IPS-18c (cell line): Measurements from ENCODE around the gene BTBD6.

ENCODE experiments used
- H3K4me3 ChIP-seq: 2 replicates; pipeline ENCODE4 v1.7.0; 2013; ENCODE audit warnings: low read depth, mild to moderate bottlenecking, low read length, moderate library complexity; ENCODE audit not compliant: insufficient read depth
- H3K9me3 ChIP-seq: one replicate; pipeline ENCODE4 v1.6.1; 2013; ENCODE audit warnings: mild to moderate bottlenecking, low read length, moderate library complexity; ENCODE audit not compliant: control insufficient read depth, insufficient read depth

Gene BTBD6

DNA sequence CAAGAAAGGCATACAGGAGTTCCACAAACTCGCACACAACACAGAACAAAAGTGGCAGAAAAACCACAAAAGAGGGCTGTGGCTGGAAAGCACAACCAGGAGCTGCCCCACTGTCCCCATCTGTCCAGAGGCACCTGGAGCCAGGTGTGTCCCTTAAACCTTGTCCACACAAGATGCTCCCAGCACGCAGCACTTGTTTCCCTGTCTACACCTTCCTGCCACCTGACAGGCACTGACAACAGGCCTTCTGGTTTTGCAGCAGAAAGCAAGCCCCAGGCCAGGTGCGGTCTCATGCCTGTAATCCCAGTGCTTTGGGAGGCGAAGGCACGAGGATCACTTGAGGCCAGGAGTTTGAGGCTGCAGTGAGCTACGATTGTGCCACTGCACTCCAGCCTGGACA, 3.6 kb downstream of the BTBD6 start:
- Histone ChIP-seq H3K9me3 (no peaks in the 10 kb centered on the region), H3K4me3 (no peak overlapping the region)

DNA sequence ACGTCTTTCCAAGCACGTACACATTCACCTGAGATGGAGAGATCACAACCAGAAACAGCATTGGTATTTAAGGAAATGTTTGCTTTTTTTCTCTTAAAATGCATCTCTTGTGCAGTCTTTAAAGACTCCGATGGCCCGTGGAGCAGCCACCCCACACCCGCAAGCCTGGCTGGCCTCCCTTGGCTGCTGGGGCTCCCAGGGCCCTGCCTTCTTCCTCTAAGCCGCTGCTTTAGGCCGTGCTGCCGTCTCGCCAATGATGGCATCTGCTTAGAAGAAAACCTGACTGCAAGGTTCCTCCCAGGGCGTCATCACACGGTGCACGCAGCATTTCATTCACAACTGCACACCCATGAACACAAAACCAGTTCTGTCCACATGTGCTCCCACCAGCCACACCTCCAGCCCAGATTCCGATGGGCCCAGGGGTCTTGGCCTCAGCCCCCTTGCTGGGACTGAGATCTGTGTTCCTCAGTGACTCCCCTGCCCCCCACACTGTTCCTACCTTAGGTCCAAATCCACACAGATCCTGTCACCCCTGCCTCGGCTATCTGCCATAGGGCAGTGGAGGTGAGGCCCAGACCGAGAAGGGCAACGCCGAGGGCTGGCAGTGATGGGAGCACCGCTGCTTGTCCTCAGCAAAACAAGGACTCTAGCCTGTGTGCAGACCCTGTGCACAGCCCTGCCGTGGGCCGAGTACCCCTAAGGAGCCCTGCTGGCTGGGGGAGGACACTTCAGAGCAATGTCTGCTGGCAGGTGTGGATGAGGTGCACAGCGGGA, 4.4 kb downstream of the BTBD6 start:
- Histone ChIP-seq H3K4me3 (no peak overlapping the region), H3K9me3 (no peaks in the 10 kb centered on the region)

DNA sequence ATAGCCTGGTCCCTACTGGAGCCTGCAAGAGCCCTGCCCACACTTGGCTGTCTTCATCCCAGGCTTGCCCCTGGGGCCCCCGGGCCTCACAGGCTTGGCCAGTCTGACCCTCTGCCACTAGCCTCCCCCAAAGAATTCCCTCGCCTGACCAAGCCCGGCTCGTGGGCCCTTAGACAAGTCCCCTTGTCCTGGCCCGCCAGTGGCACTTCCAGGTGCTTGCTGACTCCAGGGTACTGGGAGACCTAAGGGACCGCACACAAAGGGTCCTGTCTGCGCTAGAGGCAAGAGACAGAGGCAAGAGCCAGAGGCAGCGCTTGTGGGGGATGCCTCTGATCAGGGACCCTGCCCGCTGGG, 5.0 kb downstream of the BTBD6 start:
- no peaks in the 10 kb centered on the region for H3K9me3 ChIP-seq
- H3K4me3 ChIP-seq, result no peak overlapping the region

DNA sequence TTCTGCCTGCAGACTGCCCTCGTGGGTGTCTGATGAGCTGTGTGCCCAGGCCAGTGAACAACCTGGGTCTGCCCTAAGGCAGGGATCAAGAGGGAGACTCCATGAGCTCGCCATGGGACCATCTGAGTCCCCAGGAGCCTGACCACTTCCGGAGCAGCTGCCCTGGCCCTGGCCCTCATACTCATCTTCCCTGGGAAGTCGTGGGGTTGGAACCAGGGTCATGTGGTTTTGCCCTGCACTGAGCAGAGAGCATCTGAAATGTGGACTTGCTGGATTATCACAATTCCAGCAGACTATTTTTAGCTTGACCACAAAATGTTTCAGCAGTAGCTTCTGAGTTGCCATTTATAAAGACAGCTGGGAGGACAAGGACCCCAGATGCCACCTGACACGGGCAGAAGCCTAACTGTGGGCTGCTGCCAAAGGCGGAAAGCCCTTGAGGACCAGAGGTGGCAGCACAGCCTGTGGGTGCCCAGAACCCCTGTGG, 6.7 kb downstream of the BTBD6 start:
- Histone ChIP-seq H3K9me3 (no peaks in the 10 kb centered on the region), H3K4me3 (no peak overlapping the region)

DNA sequence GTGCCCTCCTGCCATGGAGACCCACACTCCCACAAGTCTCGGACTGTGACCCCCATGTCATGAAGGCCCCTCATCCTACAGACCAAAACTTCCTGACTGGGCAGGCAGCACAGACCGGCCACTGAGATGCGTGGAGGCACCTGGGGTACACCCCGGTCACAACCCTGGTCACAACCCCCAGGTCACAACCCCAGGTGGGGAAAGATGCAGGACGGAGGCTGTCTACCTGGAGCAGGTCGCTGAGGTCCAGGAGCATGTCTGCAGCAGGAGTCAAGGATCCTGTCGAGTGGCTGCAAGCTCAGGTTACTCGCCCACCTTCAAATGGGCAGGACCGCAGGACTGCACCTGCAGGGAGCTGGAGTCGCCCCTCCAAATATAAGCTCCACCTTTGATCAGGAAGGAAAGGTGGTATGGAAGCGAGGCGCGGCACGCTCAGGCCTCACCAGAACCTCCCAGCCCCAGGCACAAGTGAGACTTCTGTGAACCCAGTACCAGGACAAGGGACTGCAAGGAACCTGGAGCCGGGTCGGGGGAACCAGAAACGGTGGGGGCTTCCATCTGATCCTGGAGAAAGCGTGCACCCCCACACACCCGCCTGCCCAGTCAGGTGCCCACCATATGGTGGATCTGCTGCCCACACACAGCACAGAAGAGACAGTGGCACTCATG, 8.1 kb downstream of the BTBD6 start:
- Histone ChIP-seq H3K4me3 (no peak overlapping the region), H3K9me3 (no peaks in the 10 kb centered on the region)

DNA sequence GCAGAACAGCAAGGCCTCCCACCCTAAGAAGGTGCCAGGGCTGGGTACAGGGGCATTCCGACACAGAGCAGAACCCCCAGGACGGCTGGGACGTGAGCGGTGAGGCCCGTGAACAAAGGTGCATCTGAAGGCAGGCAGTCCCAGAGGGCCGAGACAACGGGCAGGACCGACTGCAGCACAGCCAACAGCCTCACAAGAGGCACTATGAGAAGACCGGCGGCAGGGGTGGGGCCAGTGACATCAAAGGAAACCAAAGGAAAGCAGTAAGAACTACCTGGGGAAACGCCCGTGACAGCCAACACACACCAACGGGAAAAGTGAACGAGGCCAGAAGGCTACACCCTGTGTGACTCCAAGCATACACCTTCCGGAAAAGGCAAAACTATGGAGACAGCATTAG, 9.1 kb downstream of the BTBD6 start:
- H3K9me3 ChIP-seq, result peaks cover 2% of the 10 kb centered on the region

DNA sequence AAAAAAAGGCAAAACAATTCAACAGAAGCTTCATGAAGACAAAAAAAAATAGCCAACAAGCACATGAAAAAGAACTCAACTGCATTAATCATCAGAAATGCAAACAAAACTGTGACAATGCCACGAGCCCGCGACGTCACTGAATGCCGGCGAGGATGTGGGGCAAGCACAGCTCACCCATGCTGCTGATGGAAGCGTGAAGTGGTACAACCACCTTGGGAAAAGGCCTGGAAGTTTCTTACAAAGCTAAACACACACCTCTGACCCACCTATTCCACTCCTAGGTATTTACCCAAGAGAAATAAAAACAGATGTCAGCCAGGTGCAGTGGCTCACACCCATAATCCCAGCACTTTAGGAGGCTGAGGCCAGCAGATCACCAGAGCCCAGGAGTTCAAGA, 10.5 kb downstream of the BTBD6 start:
- H3K9me3 ChIP-seq, result peaks cover 2% of the 10 kb centered on the region
- H3K4me3 ChIP-seq, result no peak overlapping the region

More for the DNA sequence above, 9.1 kb downstream of the BTBD6 start:
- no peak overlapping the region for H3K4me3 ChIP-seq

DNA sequence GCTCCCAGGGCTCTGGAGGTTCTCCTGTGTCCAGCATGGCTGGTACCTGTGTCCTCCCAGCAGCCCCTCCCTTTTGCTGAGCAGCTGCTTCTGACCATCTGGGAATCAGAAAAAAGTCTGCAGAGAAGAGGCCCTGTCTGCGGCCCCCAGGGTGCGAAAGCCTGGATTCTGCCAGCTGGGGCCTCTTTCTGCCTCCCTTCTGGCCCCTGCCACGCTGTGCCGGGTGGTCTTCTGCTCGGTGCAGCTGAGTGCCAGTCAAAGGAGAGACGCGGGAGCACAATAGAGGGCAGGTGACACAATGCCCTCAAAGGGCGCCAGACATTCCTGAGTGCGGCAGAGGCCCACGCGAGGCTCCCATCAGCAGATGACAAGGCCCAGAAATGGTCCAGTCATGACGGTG, 12.6 kb downstream of the BTBD6 start:
- Histone ChIP-seq H3K9me3 (peaks cover 2% of the 10 kb centered on the region), H3K4me3 (no peak overlapping the region)

DNA sequence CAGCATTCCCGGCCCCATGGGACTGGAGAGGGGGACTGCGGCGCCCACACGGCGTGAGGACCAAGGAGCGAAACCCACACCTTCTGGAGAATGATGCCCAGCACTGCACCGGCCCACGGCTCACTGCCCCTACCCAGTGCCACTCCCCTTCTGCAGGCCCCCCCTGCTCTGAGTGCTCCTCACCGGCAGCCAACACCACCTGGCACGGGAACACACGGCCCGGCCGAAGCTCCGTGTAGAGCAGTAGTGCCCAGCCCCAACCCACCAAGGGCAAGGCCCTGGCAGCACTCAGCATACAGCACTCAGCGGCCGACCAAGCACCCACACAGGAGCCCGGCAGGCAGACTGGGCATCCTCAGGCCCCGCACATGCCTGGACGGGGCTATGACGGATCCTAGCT, 13.4 kb downstream of the BTBD6 start:
- peaks cover 2% of the 10 kb centered on the region for H3K9me3 ChIP-seq
- H3K4me3 ChIP-seq, result no peak overlapping the region

DNA sequence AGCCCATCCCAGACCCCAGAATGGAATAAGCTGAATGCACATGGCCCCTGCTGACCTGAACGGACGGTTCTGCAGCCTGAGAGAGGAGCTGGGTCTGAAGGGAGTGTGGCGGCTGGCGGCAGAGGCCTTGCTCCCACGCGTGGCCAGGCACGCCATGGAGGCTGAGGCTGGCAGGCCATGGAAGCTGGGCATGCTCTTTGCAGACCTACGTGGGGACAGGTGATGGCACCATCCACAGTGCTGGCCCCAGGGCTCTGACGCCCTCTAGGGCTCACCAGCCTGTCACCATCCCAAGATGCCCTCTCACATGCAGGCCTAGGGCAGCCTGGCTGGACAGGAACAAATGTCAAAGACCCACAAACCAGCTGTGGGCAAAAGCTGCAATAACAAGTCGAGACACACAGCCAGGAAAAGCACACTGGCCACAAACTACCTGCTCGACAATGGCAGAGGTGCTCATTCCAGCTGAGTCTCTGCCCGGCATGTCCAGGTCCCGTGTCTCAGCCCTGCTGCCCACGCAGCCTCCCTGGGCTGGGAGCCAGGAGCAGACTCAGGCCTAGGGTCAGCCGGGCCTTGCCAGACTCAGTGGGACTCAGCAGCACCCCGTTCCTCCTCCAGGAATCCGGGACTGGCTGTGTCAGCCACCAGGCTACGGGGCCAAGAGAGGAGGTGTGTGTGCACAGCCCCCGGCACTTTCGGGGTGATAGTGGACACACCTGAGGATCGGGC, 19.7 kb downstream of the BTBD6 start:
- Histone ChIP-seq H3K9me3 (no peaks in the 10 kb centered on the region), H3K4me3 (no peak overlapping the region)

DNA sequence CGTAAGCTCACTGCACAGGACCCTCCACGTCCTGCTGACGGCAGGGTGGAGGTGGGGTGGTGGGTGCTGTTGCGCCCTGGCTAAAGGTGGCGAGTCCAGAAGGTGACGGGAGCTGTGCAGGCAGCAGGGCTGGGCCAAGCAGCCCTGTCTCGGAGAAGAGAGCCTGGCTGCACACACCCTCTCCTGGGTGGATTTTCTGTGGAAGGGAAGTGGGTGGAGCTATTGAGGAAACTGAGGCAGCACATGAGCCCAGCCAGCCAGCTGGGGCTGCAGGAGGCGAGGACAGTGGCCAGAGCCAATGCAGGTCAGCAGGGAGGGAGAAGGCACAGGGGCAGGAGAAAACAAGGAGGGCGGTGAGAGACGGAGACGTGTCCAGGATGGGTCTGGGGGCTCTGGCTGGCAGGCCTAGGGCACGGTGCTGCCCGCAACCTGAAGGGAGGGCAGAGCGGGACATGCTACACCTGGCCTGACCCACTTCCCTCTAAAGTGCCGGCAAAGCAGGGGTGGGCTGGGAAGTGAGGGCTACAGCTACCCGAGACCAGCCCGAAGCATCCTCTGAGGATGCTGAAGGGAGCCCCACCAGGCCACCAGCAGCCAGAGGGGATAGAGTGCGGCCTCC, 20.5 kb downstream of the BTBD6 start:
- Histone ChIP-seq H3K9me3 (no peaks in the 10 kb centered on the region), H3K4me3 (no peak overlapping the region)

DNA sequence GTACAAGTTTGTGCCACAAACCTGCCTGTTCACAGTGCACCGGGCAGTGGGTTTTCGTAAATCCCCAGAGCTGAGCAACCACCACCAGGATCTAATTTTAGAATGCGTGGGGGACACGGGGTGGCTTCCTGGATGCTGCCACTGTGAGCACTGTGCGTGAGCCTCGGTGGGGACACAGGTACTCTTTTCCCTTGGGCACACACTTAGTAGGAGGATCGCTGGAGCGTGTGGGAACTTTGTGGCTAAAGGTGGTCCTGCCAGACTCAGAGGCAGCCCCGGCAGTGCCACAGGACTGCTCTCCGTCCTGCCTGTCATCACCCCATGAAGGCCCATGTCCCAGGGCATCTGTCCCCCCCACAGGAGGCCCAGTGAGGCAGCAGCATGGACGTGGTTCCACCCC, 21.1 kb downstream of the BTBD6 start:
- no peak overlapping the region for H3K4me3 ChIP-seq
- no peaks in the 10 kb centered on the region for H3K9me3 ChIP-seq

DNA sequence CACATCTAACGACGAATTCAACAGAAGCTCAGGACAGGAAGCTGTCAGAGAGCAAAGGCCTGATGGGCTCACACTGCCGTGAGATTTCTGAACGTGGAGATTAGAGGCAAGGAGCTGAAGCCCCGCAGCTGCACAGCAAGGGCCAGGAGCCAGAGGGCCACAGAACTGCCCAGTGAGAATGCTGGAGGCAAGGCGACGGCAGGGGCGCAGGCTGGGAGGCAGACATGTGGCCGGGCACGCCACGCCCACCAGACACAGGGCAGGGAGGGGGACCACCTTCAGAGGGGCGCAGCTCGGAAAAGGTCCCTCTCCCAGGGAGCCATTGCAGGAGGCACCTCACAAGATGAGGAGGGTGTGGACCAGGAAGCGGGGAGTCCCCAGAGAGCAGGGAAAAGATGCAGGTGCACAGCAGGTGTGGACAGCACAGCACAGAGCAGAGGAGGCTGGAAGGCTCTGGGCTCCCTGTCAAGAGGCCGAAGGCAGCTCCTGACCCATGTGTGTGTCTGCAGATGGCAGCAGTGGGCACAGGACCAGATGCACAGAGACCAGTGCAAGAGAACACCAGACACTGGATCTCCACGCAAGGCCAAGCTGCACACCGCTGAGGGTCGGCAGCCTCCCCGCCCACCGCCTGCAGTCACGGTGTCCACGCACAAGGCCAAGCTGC, 23.0 kb downstream of the BTBD6 start:
- H3K4me3 ChIP-seq, result no peak overlapping the region
- no peaks in the 10 kb centered on the region for H3K9me3 ChIP-seq

DNA sequence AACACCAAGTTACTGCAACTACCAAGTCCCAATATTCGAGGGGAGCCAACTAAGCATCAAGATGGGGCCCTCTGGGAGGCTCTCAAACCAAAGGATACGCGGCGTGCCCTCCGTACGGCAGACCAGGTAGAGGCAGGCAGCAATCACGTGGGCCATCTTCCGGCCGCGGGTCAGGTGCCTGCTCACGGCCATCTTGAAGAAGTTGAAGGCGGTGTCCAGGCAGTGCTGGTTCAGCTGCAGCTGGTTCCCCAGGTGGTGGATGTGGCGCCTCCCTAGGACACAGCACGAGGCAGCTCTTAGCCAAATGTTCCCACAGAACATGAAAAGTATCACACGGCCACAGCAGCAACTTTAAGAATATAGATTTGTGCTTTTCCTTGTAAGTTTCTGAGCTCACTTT, 24.3 kb downstream of the BTBD6 start:
- H3K9me3 ChIP-seq, result no peaks in the 10 kb centered on the region

DNA sequence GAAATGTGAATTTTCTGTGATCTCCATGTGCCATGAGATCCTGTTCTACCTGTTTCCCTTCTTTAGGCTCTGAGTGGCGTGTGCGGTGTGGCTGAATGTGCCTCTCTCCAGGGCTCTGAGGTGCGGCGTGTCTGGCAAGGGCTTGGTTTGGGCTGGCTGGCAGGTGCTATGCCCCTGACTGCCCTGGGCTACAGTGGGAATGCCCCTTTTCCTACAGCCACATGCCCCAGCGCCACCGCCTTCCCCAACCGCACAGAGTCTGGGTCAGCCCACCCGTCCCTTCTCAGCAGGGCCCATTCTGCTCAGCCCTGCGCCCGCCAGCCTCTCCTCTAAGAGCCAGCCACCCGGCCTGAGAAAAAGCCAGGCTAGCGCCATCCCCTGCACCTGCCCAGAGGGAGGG, 24.7 kb downstream of the BTBD6 start:
- Histone ChIP-seq H3K9me3 (no peaks in the 10 kb centered on the region), H3K4me3 (no peak overlapping the region)

More for the DNA sequence above, 24.3 kb downstream of the BTBD6 start:
- H3K4me3 ChIP-seq, result no peak overlapping the region

DNA sequence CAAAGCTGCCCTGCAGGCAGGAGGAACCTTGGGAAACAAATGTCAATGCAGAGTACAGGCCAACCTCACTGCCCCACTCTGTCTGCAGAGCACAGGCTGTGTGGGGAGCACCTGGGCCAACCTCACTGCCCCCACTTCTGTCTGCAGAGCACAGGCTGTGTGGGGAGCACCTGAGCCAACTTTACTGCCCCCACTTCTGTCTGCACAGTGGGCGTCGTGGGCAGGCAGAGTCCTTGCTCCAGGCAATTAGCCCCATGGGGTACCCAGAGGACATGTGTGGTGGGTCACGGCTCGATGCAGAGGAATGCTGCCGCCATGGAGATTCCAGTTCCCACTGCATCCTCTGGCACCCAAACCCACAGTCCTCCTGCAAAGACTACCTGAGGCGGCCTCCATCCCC, 26.3 kb downstream of the BTBD6 start:
- Histone ChIP-seq H3K9me3 (no peaks in the 10 kb centered on the region), H3K4me3 (no peak overlapping the region)

DNA sequence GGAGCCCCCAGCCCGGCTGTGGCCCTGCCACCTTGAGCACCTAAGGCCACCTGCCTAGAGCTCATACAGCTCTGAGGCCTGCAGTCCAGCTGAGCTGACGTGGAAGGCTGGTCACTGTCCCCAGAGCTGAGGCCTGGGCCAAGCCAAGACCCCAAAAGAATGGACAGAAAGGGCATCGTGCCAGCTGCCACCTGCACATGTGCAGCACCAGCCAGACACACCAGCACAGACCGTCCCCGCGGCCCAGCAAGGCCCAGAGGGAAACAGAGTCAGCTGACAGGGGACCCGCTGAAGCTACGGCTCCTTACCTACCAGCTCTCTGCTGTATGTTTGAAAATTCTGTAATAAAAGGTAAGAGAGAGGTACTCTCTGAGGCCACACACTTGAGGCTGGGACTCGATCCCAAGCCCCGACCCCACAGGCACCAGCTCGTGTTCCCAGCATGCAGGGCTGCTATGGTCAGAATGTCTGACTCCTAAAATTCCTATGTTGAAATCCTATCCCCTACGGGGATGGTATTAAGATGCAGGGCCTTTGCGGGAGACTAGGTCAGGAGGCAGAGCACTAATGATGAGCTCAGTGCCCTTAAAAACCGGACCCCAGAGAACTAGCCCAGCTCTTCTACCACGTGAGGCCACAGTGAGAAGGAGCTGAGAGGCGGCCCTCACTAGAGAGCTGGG, 27.1 kb downstream of the BTBD6 start:
- H3K4me3 ChIP-seq, result no peak overlapping the region

More for the DNA sequence above, 27.1 kb downstream of the BTBD6 start:
- no peaks in the 10 kb centered on the region for H3K9me3 ChIP-seq
